GM12878 (cell line): Measurements from ENCODE around the gene TSR3. TPM values are rescaled to one million over a fixed set of nuclear protein-coding genes. Genes with fewer than 3 reads are reported as not detected.

ENCODE experiments used
- ATAC-seq: fragments of 200-7000 bp; cut with Tn5 transposase; 3 replicates; pipeline ENCODE4 v1.9.1; 2020; ENCODE audit warnings: mild to moderate bottlenecking, moderate library complexity
- BruUV-seq: library from RNA; stranded (reverse); fragments of 400-500 nt; replicated peaks from 2 replicates; lab custom pipeline; 2021; lab: Mats Ljungman, UMichigan
- CTCF ChIA-PET: fragments of 300-600 bp; sonication (Branson Sonifier 250); formaldehyde crosslinking; extraction: SDS; loops from one replicate; lab custom pipeline; 2021; ENCODE audit warnings: inconsistent platforms; lab: Yijun Ruan, JAX
- POLR2A ChIA-PET: fragments of 350-600 bp; formaldehyde crosslinking; extraction: SDS; loops from one replicate; lab custom pipeline; 2021; ENCODE audit warnings: inconsistent platforms; lab: Charles Lee
- RAD21 ChIA-PET: fragments of 300-600 bp; sonication (Branson Sonifier 250); formaldehyde crosslinking; loops from one replicate; lab custom pipeline; 2023; ENCODE audit warnings: antibody characterized with exemption; ENCODE audit not compliant: unreplicated experiment; lab: Charles Lee
- SMC1A ChIA-PET: fragments of 300-600 bp; sonication (Branson Sonifier 250); formaldehyde crosslinking; loops from one replicate; lab custom pipeline; 2023; ENCODE audit not compliant: unreplicated experiment, uncharacterized antibody; lab: Charles Lee
- DNase-seq: peaks from one replicate; pipeline ENCODE4 v3.0.0-alpha.2; 2011; ENCODE audit warnings: low read depth, low spot score
- FAIRE-seq: peaks from 3 replicates; lab custom pipeline; 2011; peaks lifted over from hg19 to GRCh38; lab: Jason Lieb, UNC
- H2AFZ ChIP-seq: 2 replicates; pipeline ENCODE4 v1.6.0; 2011; ENCODE audit warnings: low read depth, low read length, control low read depth; ENCODE audit not compliant: control insufficient read depth
- H3K27ac ChIP-seq: 2 replicates; pipeline ENCODE4 v1.5.1; 2011; ENCODE audit warnings: control low read depth; ENCODE audit not compliant: control insufficient read depth, insufficient read depth
- H3K27me3 ChIP-seq, 2 experiments: replicated peaks in 1 of 2; 2 replicates each; pipeline versions ENCODE4 v1.6.0 to v1.6.1; 2011; ENCODE audit warnings: low read length in 1 of 2; ENCODE audit not compliant: control insufficient read depth in 2 of 2, insufficient read depth in 2 of 2
- H3K36me3 ChIP-seq, 2 experiments: 2 replicates each; pipeline ENCODE4 v1.5.1; 2011; ENCODE audit warnings: low read length in 1 of 2; ENCODE audit not compliant: control insufficient read depth in 2 of 2, insufficient read depth in 2 of 2
- H3K4me1 ChIP-seq: 2 replicates; pipeline ENCODE4 v1.6.1; 2011; ENCODE audit warnings: mild to moderate bottlenecking, low read length, moderate library complexity, mixed read lengths; ENCODE audit not compliant: control insufficient read depth, insufficient read depth
- H3K4me2 ChIP-seq: 2 replicates; pipeline ENCODE4 v1.6.0; 2011; ENCODE audit warnings: control low read depth; ENCODE audit not compliant: control insufficient read depth, insufficient read depth
- H3K4me3 ChIP-seq: fragments of 200-600 bp; sonication (generic); 2 replicates; pipeline ENCODE4 v1.5.1; 2016
- H3K79me2 ChIP-seq: 2 replicates; pipeline ENCODE4 v1.6.0; 2011; ENCODE audit warnings: low read length; ENCODE audit not compliant: control insufficient read depth, insufficient read depth
- H3K9ac ChIP-seq: 2 replicates; pipeline ENCODE4 v1.8.0; 2011; ENCODE audit warnings: low read length, control low read depth, mixed read lengths; ENCODE audit not compliant: control insufficient read depth, insufficient read depth
- H3K9me3 ChIP-seq: replicated peaks from 3 replicates; pipeline ENCODE4 v1.5.1; 2011; ENCODE audit warnings: mild to moderate bottlenecking, low read length; ENCODE audit not compliant: control insufficient read depth, insufficient read depth
- H4K20me1 ChIP-seq: 2 replicates; pipeline ENCODE4 v1.6.0; 2011; ENCODE audit not compliant: control insufficient read depth, insufficient read depth
- HCFC1 ChIP-seq: fragments of 150-350 bp; IDR thresholded peaks from 2 replicates; pipeline ENCODE4 v1.6.1; 2014; ENCODE audit warnings: low read length
- PAX5 ChIP-seq: IDR thresholded peaks from 2 replicates; pipeline ENCODE4 v1.6.1; 2011; ENCODE audit warnings: low read depth, low read length, borderline replicate concordance
- POLR2A ChIP-seq: IDR thresholded peaks from 2 replicates; pipeline ENCODE4 v1.6.1; 2011; ENCODE audit warnings: low read depth, mild to moderate bottlenecking, low read length
- POLR2AphosphoS5 ChIP-seq: IDR thresholded peaks from 2 replicates; pipeline ENCODE4 v1.6.1; 2011; ENCODE audit warnings: mild to moderate bottlenecking, low read length, inconsistent platforms
- SMAD1 ChIP-seq: fragments of 450-650 bp; IDR thresholded peaks from 2 replicates; pipeline ENCODE4 v1.6.1; 2018; ENCODE audit warnings: mild to moderate bottlenecking, low read depth; ENCODE audit not compliant: partially characterized antibody
- SREBF1 ChIP-seq: IDR thresholded peaks from 2 replicates; pipeline ENCODE4 v1.6.1; 2012; ENCODE audit warnings: mild to moderate bottlenecking, low read length
- whole genome bisulfite sequencing: methylation state at CpG from one replicate; pipeline ENCODE4 v1.1.6; 2016; ENCODE audit warnings: low lambda C conversion rate; ENCODE audit not compliant: insufficient replicate concordance, insufficient coverage; ENCODE audit errors: missing lambda C conversion rate; 5-methylcytosine and 5-hydroxymethylcytosine counted together
- in situ Hi-C: fragments of 300-500 bp; cut with MboI; formaldehyde crosslinking; loops from 9 replicates; pipeline ENCODE4 v1.14.3; 2018; ENCODE audit warnings: mixed read lengths
- intact Hi-C: fragments of 100-400 bp; cut with micrococcal nuclease; formaldehyde crosslinking; loops from one replicate; pipeline ENCODE4 v1.14.2; 2022; ENCODE audit not compliant: unreplicated experiment
- polyA plus RNA-seq, 11 experiments: library from polyadenylated mRNA; depleted of rRNA in 4 of 11; unstranded in 6 of 11; stranded (reverse) in 5 of 11; fragments of >200 nt; fragmentation: Nextera tagmentation in 4 of 11; fragmentation: Illumina TruSeq in 1 of 11; extraction: Ambion mirVana in 4 of 11; extraction: Trizol in 1 of 11; gene quantifications; 1 replicate in 1 of 11; 2 replicates in 10 of 11; pipeline versions ENCODE4 v1.2.1 to v1.2.3, GENCODE V29; 2011 to 2016; ENCODE audit warnings: inconsistent platforms in 2 of 11, missing spikeins in 2 of 11, low read depth in 1 of 11
- total RNA-seq, 4 experiments: library from RNA; depleted of rRNA in 3 of 4; stranded (reverse); fragments of >200 nt in 3 of 4; fragmentation: Illumina TruSeq in 1 of 4; extraction: Trizol in 1 of 4; gene quantifications; 2 replicates each; pipeline versions ENCODE4 v1.2.1 to v1.2.3, GENCODE V29; 2013 to 2021

The TSR3 gene
- total and polyA plus RNA-seq, 10 of the 15 experiments (the other 5 are each of a cell fraction or from before 2014, with no cell fraction given), result 3.4 to 108 (median 46.9) TPM

- no peak overlapping the region for H3K4me2 ChIP-seq
- DNase-seq, result no peak
- WGBS, result 83% methylated on average over 12 of the region's 12 CpGs
- no peaks in the 10 kb centered on the region for H3K27me3 ChIP-seq
- H2AFZ ChIP-seq, result no peak overlapping the region
- H3K9me3 ChIP-seq, result no peaks in the 10 kb centered on the region
- ChIA-PET RAD21 (no interaction called here), SMC1A (no interaction called here), POLR2A (no interaction called here), CTCF (no interaction called here)
- ATAC-seq, result no peak
- in situ Hi-C loops, result no loop called here
- H4K20me1 ChIP-seq, result 0 out of 2 replicates have a peak, but pooled peaks cover 4% of the 10 kb centered on the region
- H3K27ac ChIP-seq, result no peak overlapping the region
- no TSS peak for BruUV-seq
- peaks cover 40 to 62% of the 10 kb centered on the region in 2 experiments for H3K36me3 ChIP-seq
- peaks cover under 1% of the 10 kb centered on the region for H3K79me2 ChIP-seq
- FAIRE-seq, result no peak
- intact Hi-C loops, result no loop called here
- H3K9ac ChIP-seq, result no peak overlapping the region
- H3K4me3 ChIP-seq, result no peak overlapping the region
- H3K4me1 ChIP-seq, result no peaks in the 10 kb centered on the region
- TF ChIP-seq SMAD1 (no peak), PAX5 (no peak), POLR2AphosphoS5 (0 out of 2 replicates have a peak, but pooled peaks have one; percentile 5)
Observed at GRCh38 chr16:1320097-1320496, 31.6 kb downstream of the TSR3 start.

DNA sequence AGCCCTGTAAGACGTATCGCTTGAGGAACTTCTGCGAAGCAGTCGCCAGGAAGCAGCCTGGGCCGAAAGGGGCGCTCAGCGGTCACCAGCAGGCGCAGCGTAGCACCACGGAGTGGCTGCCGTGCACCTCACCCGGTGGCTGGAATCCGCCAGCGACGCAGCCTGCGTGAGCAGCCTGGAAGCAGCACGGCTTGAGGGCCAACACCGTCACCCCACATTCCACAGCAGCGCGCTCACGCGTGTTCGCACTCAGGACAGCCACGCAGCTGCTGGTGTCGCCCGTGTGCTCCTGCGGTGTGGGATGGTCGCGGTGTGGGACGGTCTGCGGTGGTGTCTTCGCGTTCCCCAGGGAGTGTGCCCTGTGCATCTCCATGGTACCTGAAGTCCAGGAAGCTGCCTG lies 32.6 kb downstream of the TSR3 start:
- Histone ChIP-seq H3K9me3 (no peaks in the 10 kb centered on the region), H4K20me1 (0 out of 2 replicates have a peak, but pooled peaks cover 5% of the 10 kb centered on the region), H3K4me2 (no peak overlapping the region), H2AFZ (no peak overlapping the region), H3K27me3 (no peaks in the 10 kb centered on the region), H3K36me3 (peaks cover 40 to 67% of the 10 kb centered on the region in 2 experiments), H3K9ac (no peak overlapping the region), H3K27ac (no peak overlapping the region), H3K4me3 (no peak overlapping the region), H3K4me1 (no peaks in the 10 kb centered on the region), H3K79me2 (peaks cover 11% of the 10 kb centered on the region)
- in situ Hi-C loops (no loop called here), intact Hi-C loops (no loop called here)
- FAIRE-seq, result no peak
- no peak for DNase-seq
- no TSS peak for BruUV-seq
- ChIA-PET POLR2A (no interaction called here), RAD21 (interaction anchor here (0.6 kb wide), 1 partner anchor 428 kb away, joined by 6 read pairs; no protein-coding TSS in a partner anchor), CTCF (no interaction called here), SMC1A (no interaction called here)
- 95% methylated on average over 33 of the region's 33 CpGs for WGBS
- TF ChIP-seq POLR2A (peak; percentile 81), POLR2AphosphoS5 (peak; percentile 70; the same call in 1 of the 2 replicates), SREBF1 (no peak), HCFC1 (no peak)
- no peak for ATAC-seq
